Esophagus (tissue), 2 donors: Measurements from ENCODE around the gene KNSTRN. TPM values are rescaled to one million over a fixed set of nuclear protein-coding genes. Genes with fewer than 3 reads are reported as not detected.

Experiments used
- H3K27ac ChIP-seq, 2 donors: one replicate each; pipeline ENCODE4 v1.5.1; 2013; ENCODE audit warnings: low read depth in 2 of 2, mild to moderate bottlenecking in 2 of 2, inconsistent platforms in 1 of 2, low read length in 1 of 2, moderate library complexity in 1 of 2
- H3K27me3 ChIP-seq, 2 donors: one replicate each; pipeline ENCODE4 v1.6.1; 2013; ENCODE audit warnings: low read length in 2 of 2, control low read depth in 1 of 2, mild to moderate bottlenecking in 1 of 2; ENCODE audit not compliant: insufficient read depth in 2 of 2, control insufficient read depth in 1 of 2
- H3K36me3 ChIP-seq, 2 donors: one replicate each; pipeline ENCODE4 v1.6.1; 2013; ENCODE audit warnings: low read length in 1 of 2; ENCODE audit not compliant: control insufficient read depth in 2 of 2, insufficient read depth in 2 of 2
- H3K4me1 ChIP-seq, 2 donors: one replicate each; pipeline ENCODE4 v1.6.1; 2013; ENCODE audit warnings: low read length in 1 of 2; ENCODE audit not compliant: control insufficient read depth in 2 of 2, insufficient read depth in 2 of 2
- H3K4me3 ChIP-seq, 2 donors: one replicate each; pipeline ENCODE4 v1.5.1; 2013; ENCODE audit warnings: low read length in 2 of 2, mild to moderate bottlenecking in 2 of 2, low read depth in 1 of 2, moderate library complexity in 1 of 2
- H3K9me3 ChIP-seq, 2 donors: one replicate each; pipeline ENCODE4 v1.6.1; 2013; ENCODE audit warnings: mild to moderate bottlenecking in 2 of 2, low read depth in 1 of 2, low read length in 1 of 2, moderate library complexity in 1 of 2; ENCODE audit not compliant: control insufficient read depth in 2 of 2, insufficient read depth in 1 of 2
- WGBS, 2 donors: extraction: QIAGEN DNeasy Blood & Tissue Kit; methylation state at CpG; one replicate each; pipeline ENCODE4 v1.1.7; 2013; 5-methylcytosine and 5-hydroxymethylcytosine counted together
- polyA plus RNA-seq, 2 donors: library from polyadenylated mRNA; stranded (reverse); fragments of 200-250 nt; gene quantifications; one replicate each; pipeline ENCODE4 v1.2.3, GENCODE V29; 2013
- donor health status: healthy with polysubstance abuse.
- donor health status: Bipolar disorder and iron deficiency.

KNSTRN gene
- polyA plus RNA-seq, 2 donors: 11.3 TPM

DNA sequence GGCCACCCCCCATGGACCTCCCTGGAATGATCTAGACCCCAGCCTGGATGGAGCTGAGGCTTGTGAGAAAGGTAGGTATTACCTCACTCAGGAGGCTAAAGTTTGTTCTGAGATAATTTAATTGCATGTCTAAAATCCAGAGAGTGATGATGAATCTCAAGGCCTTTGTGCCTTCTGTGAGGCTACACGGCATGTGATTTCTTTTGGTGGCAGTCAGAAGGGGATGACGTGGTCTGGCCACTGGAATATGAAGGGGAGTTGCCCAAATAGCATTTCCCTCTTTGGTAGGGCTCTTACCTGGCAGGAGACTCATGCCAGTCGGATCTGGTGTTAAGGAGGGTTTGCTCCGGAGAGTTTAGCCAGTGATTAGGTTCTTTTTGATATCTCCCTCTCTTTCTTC, 60.7 kb downstream of the KNSTRN start:
- Histone ChIP-seq H3K4me1 (peaks cover 0 to 14% of the 10 kb centered on the region in 2 donors), H3K27me3 (no peaks in the 10 kb centered on the region), H3K9me3 (no peaks in the 10 kb centered on the region), H3K4me3 (no peak overlapping the region), H3K27ac (no peak overlapping the region), H3K36me3 (peaks cover 0 to 3% of the 10 kb centered on the region in 2 donors)
- 82 to 84% methylated on average over 4 of the region's 4 CpGs for WGBS, 2 donors

DNA sequence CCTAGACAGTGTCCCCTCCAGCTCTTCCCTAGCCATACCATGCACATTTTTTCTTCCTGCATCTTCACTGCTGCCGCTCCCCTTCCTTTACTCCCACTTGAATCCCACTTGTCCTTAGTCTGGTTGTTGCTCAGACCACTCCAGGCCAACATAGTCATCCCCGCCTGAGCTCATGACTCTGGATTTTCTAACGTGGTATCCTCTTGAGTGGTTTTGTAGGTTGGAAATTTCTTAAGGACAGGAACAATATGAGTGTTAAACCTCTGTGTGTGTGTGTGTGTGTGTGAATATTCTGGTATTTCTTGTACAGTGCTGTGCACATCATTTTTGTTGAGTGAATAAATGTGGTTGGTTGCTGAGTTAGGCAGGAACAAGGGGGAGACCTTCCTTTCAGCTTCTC, 61.3 kb downstream of the KNSTRN start:
- H3K4me3 ChIP-seq: no peak overlapping the region
- peaks cover 0 to 3% of the 10 kb centered on the region in 2 donors for H3K36me3 ChIP-seq
- H3K9me3 ChIP-seq: no peaks in the 10 kb centered on the region
- no peaks in the 10 kb centered on the region for H3K27me3 ChIP-seq
- H3K4me1 ChIP-seq: peaks cover 0 to 14% of the 10 kb centered on the region in 2 donors
- H3K27ac ChIP-seq: no peak overlapping the region
- WGBS, 2 donors: 84 to 86% methylated on average over 3 of the region's 3 CpGs

Other genes starting within 250 kb of the KNSTRN start
- 1 to 10 TPM; 4.3 to 5.8 TPM for gene BUB1B, start 221.7 kb upstream of the KNSTRN start, polyA plus RNA-seq
- 10 to 100 TPM; 14.7 to 16.6 TPM for gene PAK6, start 143.7 kb upstream of the KNSTRN start, polyA plus RNA-seq
- gene ANKRD63, start 99.7 kb upstream of the KNSTRN start, polyA plus RNA-seq: not detected
- gene PLCB2, start 74.8 kb upstream of the KNSTRN start, polyA plus RNA-seq: 1 to 10 TPM; 5.3 to 7.3 TPM
- gene INAFM2, start 59.0 kb upstream of the KNSTRN start, polyA plus RNA-seq: 1 to 10 TPM; 6.4 to 7.0 TPM
- gene CCDC9B, start 41.8 kb upstream of the KNSTRN start, polyA plus RNA-seq: 10 to 100 TPM; 21.1 to 58.1 TPM
- 1 to 10 TPM in 1 of 2 donors, under 1 TPM in 1; 0.25 to 2.8 TPM for gene PHGR1, start 31.7 kb upstream of the KNSTRN start, polyA plus RNA-seq
- gene DISP2, start 24.5 kb upstream of the KNSTRN start, polyA plus RNA-seq: 1 to 10 TPM in 1 of 2 donors, under 1 TPM in 1; 0.33 to 1.3 TPM
- 10 to 100 TPM; 13.4 to 14.9 TPM for gene IVD, start 23.1 kb downstream of the KNSTRN start, polyA plus RNA-seq
- gene BAHD1, start 58.2 kb downstream of the KNSTRN start, polyA plus RNA-seq: 1 to 10 TPM; 6.7 to 8.1 TPM
- 1 to 10 TPM; 4.3 to 4.4 TPM for gene CHST14, start 88.3 kb downstream of the KNSTRN start, polyA plus RNA-seq
- gene CCDC32, start 182.3 kb downstream of the KNSTRN start, polyA plus RNA-seq: 10 to 100 TPM in 1 of 2 donors, 1 to 10 TPM in 1; 7.9 to 11.1 TPM
- 1 to 10 TPM; 5.0 to 7.3 TPM for gene RPUSD2, start 186.6 kb downstream of the KNSTRN start, polyA plus RNA-seq
- gene KNL1, start 211.5 kb downstream of the KNSTRN start, polyA plus RNA-seq: 1 to 10 TPM; 1.8 to 2.6 TPM